ENCODE results near the gene NXPE3.

- TF ChIP-seq EZH2phosphoT487 (IDR thresholded peaks at IDR 0.05; ENCODE audit: insufficient read depth, low read depth) (no peak), EZH2 (IDR thresholded peaks at IDR 0.05; ENCODE audit: insufficient read depth, poor library complexity, severe bottlenecking) (no peak)
These were observed 82.3 kb downstream of the NXPE3 start for GRCh38 chr3:101861212-101861788.

Measured in GM23248 (cell line).